ENCODE results near the gene ARHGEF28.

ARHGEF28 gene

DNA sequence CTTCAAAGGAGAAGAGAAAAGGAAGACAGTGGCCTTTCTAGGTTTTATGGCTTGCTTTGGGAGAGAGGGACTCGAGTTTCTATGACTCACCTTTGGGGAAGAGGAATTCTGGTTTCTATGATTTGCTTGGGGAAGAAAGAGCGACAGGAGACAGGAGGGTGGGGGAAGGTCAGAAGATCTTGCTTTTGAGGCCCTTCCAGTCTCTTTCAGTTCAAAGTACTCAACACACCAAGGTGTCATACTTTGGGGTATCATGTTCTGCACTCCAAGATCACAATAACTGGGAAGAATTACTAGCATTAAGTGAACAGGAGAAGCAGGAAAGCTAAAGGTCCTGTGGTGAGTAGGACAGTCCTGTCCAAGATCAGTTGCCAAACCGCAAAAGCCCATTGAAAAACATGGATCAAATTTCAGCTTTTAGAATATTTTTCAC lies 324.5 kb downstream of the ARHGEF28 start:
- in situ Hi-C loops (cut with HindIII; ENCODE audit: low pct_unique_long_range_greater_than_20kb, low sequenced_read_pairs) = no loop called here

DNA sequence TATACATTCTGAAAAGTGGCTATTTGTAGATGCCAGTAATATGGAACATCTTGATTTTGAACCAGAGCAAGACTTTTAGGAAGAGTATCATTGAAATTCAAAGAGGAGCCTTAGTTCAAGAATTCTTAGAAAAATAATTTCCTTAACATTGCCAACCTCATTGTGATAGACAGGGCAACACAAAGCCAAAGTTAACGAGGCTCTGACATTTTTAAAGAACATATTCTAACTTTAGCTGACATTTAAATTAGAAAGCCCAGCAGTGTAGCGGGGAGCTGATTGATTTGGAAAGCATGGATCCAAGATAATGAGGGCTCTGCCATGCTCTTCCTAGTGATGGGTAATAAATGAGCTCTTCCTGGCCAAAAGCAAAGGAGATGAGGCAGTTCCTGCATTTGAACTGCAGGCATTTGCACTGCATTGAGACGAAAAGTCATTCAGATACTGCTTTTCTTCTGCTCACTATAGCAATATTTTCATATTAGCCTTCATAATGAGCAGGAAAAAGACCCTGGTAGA lies 325.0 kb downstream of the ARHGEF28 start:
- no peak for TF ChIP-seq JUND (IDR thresholded peaks at IDR 0.05; ENCODE audit: low read depth)
- in situ Hi-C loops (cut with HindIII; ENCODE audit: low pct_unique_long_range_greater_than_20kb, low sequenced_read_pairs) = no loop called here
- no peak for DNase-seq (ENCODE audit: low read depth in 1 of 2, low spot score in 1 of 2)

More for the DNA sequence above, 324.5 kb downstream of the ARHGEF28 start:
- no peak for DNase-seq (ENCODE audit: low read depth in 1 of 2, low spot score in 1 of 2)
- no peak for TF ChIP-seq JUND (IDR thresholded peaks at IDR 0.05; ENCODE audit: low read depth)

DNA sequence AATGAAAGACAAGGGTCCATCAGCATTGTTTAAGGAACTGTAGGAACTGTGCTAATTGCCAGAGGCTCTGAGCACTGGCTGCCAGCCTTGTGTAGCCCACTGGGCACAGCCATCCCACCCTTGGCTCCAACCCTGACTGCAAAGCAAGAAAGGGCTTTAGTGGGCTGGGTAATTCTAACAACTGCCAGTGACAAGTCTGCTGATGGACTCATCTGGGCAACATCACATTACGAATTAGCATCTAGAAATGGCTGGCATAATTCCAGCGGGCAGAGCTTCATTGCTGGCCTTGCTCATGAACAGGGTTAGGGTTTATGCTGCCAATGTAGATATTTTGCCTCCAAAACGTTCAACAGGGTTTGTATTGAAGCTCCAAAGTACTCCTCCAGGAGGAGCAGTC lies 326.9 kb downstream of the ARHGEF28 start:
- in situ Hi-C loops (cut with HindIII; ENCODE audit: low pct_unique_long_range_greater_than_20kb, low sequenced_read_pairs) = no loop called here
- TF ChIP-seq JUND (IDR thresholded peaks at IDR 0.05; ENCODE audit: low read depth) = no peak
- no peak for DNase-seq (ENCODE audit: low read depth in 1 of 2, low spot score in 1 of 2)

DNA sequence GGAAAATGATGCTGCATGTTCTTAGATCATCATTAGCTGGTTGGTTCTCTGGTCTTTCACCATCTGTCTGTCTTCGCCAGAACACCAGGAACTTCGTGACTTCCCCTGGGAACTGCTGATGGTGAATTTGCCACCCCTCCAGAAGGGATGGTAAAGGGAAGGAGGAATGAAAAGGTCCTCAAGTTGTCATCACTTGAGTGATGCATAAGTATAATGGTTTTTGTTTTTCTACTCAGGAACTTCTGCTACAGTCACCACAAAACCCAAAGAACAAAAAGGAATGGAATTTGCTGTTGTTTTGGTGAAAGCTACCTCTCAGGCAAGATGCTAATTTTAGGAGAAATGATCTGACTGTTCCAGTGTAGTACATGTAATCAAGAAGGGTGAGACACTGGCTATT lies 328.4 kb downstream of the ARHGEF28 start:
- no peak for TF ChIP-seq JUND (IDR thresholded peaks at IDR 0.05; ENCODE audit: low read depth)
- in situ Hi-C loops (cut with HindIII; ENCODE audit: low pct_unique_long_range_greater_than_20kb, low sequenced_read_pairs) = no loop called here
- no peak for DNase-seq (ENCODE audit: low read depth in 1 of 2, low spot score in 1 of 2)

DNA sequence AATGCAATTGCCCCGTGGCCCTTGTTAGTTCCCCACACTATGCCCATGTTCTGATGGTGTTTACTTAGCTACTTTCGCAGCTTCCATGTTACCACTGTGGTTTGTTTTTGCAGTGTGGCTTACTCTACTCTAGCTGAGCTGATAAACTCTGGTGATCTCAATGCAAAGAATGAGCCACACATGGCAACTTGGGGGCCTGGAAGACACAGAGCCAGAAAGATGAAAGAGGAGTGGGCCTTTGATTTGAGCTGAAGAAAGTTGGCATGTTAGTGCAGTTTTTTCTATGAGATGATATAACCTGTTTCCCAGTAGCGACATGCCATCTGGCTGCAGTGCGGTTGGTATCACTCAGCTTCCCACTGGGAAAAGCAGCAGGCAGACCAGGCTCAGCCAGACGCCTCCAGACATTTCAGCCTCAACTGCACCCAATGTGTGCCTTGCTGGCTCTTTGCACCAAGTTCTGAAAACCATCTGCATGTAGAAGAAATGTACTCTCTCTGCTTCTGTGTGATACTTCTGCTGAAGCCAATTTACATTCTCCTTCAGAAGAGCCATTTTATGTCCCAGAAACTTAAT lies 329.4 kb downstream of the ARHGEF28 start:
- no peak for TF ChIP-seq JUND (IDR thresholded peaks at IDR 0.05; ENCODE audit: low read depth)
- in situ Hi-C loops (cut with HindIII; ENCODE audit: low pct_unique_long_range_greater_than_20kb, low sequenced_read_pairs) = no loop called here
- no peak for DNase-seq (ENCODE audit: low read depth in 1 of 2, low spot score in 1 of 2)

DNA sequence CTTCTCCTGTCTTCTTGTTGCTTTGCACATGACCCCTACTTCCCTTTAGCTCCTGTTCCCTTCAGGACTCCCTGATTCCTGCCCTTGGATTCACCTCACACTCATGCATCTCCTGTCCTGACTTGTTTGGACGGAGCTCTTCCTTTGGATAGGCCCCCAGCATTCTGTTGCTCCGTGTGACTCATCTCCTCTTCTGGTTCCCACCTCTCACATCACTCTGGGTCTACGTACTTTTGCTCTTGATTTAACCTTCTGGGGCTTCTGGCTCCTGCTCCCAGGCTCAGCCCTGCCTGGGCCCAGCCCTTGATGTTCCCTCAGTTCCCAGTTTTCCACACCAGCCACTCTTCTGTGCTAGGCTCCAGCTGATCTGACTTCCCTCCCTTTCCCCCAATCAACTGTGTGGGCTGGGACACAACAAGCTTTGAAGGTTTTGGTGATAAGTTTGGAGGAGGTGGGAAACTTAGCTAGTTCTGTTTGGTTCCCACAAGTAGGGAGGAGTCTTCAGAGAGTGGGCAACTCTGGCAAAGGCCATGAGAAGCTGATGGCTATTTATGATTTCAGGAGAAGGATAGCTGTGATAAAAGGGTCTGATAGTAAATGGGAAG lies 331.5 kb downstream of the ARHGEF28 start:
- in situ Hi-C loops (cut with HindIII; ENCODE audit: low pct_unique_long_range_greater_than_20kb, low sequenced_read_pairs) = no loop called here
- TF ChIP-seq JUND (IDR thresholded peaks at IDR 0.05; ENCODE audit: low read depth) = no peak
- DNase-seq (ENCODE audit: low read depth in 1 of 2, low spot score in 1 of 2) = no peak

DNA sequence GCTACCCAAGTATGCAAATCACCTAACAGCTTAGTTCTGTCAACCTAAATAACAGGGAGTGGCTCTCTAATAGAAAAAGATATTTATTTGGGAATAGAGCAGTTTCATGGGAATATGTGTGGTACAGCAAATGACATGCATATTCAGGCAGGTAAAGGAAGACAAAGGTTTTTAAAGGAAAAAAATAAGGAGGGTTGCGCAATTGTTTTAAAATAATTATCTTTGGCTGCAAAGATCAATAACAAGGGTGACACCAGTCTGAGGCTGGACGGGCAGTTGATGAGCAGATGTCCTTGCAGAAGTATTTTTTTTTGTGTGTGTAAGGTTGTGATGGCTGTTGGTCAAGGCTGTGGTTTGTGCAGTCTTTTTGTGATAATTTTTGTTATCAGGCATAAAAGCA lies 332.0 kb downstream of the ARHGEF28 start:
- in situ Hi-C loops (cut with HindIII; ENCODE audit: low pct_unique_long_range_greater_than_20kb, low sequenced_read_pairs) = no loop called here
- DNase-seq (ENCODE audit: low read depth in 1 of 2, low spot score in 1 of 2) = no peak
- TF ChIP-seq JUND (IDR thresholded peaks at IDR 0.05; ENCODE audit: low read depth) = no peak

DNA sequence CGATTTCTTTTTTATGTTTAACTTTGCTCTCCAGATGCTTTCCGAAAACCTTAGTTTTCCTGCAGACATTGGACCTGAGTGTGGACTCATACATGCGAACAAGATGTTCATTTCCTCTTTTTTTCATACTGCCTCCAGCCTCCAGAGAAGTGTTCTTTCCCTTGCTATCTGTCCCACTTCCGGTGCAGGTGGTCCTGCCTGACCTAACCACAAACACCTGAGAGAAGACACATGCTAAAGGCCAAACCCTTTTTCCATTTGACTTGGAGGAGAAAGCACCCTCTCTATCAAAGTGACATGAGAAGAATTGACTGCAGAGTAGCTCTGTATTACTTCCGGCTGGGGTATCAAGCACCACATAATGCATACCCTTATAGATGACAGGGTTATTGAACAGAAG lies 334.0 kb downstream of the ARHGEF28 start:
- TF ChIP-seq JUND (IDR thresholded peaks at IDR 0.05; ENCODE audit: low read depth) = no peak
- in situ Hi-C loops (cut with HindIII; ENCODE audit: low pct_unique_long_range_greater_than_20kb, low sequenced_read_pairs) = no loop called here
- no peak for DNase-seq (ENCODE audit: low read depth in 1 of 2, low spot score in 1 of 2)

DNA sequence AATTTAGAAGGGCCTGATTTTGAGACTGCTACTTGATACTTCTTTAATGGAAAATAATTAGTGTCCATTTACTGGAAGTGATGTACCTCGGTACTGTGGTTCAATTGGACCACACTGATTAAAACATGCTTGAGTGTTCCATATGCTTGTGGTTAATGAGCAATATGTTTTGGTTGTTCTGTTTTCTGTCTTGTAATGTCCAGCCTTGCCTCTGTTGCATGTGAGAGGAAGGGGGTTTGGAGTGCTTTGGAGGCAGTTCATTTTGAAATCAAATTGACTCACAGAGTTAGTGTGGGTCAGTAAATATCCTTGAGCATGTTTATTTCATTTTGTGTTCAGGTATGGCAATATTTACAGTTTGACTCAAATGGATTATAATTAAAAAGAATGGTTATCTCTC lies 334.4 kb downstream of the ARHGEF28 start:
- in situ Hi-C loops (cut with HindIII; ENCODE audit: low pct_unique_long_range_greater_than_20kb, low sequenced_read_pairs) = no loop called here
- DNase-seq (ENCODE audit: low read depth in 1 of 2, low spot score in 1 of 2) = no peak
- no peak for TF ChIP-seq JUND (IDR thresholded peaks at IDR 0.05; ENCODE audit: low read depth)

DNA sequence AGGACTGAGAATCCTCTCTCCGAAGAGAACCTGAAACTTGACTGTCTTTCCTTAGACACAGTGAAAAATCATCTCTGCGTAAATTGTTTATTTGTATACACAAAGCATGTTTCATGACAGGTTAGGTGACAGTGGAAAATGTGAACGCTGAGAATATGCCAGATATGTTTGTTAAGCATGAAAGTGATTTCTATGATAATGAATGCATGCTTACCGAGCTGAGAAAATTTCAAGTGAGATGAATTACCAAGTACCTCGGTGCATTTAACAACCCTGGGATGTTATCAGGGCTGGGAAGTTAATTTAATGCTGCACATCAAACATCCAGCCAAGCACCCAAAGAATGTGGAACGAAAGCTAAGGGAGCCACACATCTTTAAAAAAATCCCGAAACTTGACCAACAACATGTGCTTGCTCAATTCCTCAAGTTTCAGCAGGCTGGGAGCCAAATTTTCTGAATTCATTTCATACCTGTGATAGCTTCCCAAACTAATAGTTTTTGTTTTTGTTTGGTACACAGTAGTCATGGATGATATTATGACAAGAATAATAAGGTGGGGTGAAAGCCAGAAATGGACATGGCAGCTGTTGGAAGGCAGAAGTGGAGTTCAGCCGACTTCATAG lies 336.9 kb downstream of the ARHGEF28 start:
- peak in 1 of 2 experiments; percentile 71 for DNase-seq (ENCODE audit: low read depth in 1 of 2, low spot score in 1 of 2)
- no peak for TF ChIP-seq JUND (IDR thresholded peaks at IDR 0.05; ENCODE audit: low read depth)
- in situ Hi-C loops (cut with HindIII; ENCODE audit: low pct_unique_long_range_greater_than_20kb, low sequenced_read_pairs) = no loop called here

DNA sequence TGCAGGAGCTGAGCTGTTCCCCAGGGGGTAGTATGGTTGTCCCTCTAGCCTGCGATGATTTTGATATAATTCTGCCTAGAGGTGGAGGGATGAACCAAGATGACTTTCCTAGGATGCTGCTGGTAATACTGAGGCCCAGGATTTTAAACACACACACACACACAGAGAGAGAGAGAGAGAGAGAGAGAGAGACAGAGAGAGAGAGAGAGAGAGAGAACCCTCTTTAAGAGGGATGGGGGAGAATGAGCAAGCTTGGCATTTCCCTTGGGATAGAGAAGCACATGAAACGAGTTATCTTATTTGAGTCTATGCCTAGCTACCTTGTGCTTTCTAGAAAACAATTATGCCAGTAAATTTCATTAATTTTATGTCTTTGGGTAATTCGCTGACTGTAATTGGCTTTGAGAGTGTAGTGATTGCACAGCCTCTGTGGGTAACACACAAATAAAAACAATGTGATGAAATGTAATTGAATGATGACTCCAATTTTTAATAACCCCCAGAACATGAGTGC lies 338.4 kb downstream of the ARHGEF28 start:
- in situ Hi-C loops (cut with HindIII; ENCODE audit: low pct_unique_long_range_greater_than_20kb, low sequenced_read_pairs) = no loop called here
- DNase-seq (ENCODE audit: low read depth in 1 of 2, low spot score in 1 of 2) = no peak
- no peak for TF ChIP-seq JUND (IDR thresholded peaks at IDR 0.05; ENCODE audit: low read depth)

DNA sequence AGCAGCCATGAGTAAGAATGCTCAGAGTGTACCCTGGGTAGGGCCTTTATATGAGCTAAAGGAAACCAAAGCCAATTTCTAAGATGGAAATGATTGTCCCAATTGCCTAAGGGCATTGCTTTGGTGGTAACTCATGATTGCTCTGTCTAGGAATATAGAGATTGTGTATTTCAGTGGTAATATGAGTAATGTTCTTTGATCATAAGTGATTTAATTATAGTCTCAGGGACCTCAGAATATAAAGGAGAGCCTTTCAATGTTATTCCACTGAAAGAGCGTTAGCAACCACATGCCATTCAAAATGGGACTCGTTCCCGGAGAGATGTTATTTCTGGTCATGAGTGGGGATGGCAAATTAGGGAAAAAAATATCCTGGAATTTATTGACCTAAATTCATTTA lies 340.5 kb downstream of the ARHGEF28 start:
- TF ChIP-seq JUND (IDR thresholded peaks at IDR 0.05; ENCODE audit: low read depth) = no peak

DNA sequence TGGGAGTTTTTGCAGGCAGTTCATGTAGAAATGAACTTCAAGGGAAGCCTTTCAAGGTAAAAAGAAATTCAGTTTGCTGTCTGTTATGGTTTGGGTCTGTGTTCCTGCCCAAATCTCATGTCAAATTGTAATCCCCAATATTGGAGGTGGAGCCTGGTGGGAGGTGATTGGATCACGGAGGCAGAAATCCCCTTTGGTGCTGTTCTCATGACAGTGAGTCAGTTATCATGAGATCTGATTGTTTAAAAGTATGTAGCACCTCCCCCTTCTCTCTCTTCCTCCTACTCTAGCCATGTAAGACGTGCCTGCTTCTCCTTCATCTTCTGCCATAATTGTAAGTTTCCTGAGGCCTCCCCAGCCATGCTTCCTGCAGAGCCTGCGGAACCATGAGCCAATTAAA lies 341.4 kb downstream of the ARHGEF28 start:
- TF ChIP-seq JUND (IDR thresholded peaks at IDR 0.05; ENCODE audit: low read depth) = no peak
- DNase-seq (ENCODE audit: low read depth in 1 of 2, low spot score in 1 of 2) = no peak
- in situ Hi-C loops (cut with HindIII; ENCODE audit: low pct_unique_long_range_greater_than_20kb, low sequenced_read_pairs) = no loop called here

More for the DNA sequence above, 340.5 kb downstream of the ARHGEF28 start:
- DNase-seq (ENCODE audit: low read depth in 1 of 2, low spot score in 1 of 2) = no peak
- in situ Hi-C loops (cut with HindIII; ENCODE audit: low pct_unique_long_range_greater_than_20kb, low sequenced_read_pairs) = no loop called here
